Measurements from ENCODE around the gene SOX30. TPM values are rescaled to one million over a fixed set of nuclear protein-coding genes. Genes with fewer than 3 reads are reported as not detected.
"Not testable (repeated sequence)": the region's sequence is repeated elsewhere in the genome, so short reads cannot be mapped to it uniquely, and the experiment has no call there.

SOX30 gene
- total RNA-seq = 0.13 TPM
- long read RNA-seq = 0 reads

DNA sequence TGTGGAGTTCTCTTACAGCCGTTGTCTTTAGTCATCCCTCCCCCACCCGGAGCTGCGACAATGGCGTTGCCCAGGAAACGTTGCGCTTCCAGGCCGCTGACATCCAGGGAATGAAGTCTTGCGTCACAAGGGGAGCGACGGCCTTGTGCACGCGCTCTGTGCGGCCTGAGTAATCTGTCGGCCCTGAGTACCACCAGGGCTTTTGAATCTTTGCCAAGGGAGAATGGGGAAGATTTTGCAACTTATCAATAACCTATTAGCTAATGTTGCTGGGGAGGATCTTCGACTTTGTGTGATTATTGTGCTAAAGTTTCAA, at the start of gene SOX30:
TSS of gene SOX30 (minus strand) at position 62 of the 316 bp plus-strand sequence. CDS start 360 bp downstream, outside the sequence.
- intact Hi-C loops (cut with DNase I) = no loop called here
- DNase-seq (ENCODE audit: low spot score) = no peak

DNA sequence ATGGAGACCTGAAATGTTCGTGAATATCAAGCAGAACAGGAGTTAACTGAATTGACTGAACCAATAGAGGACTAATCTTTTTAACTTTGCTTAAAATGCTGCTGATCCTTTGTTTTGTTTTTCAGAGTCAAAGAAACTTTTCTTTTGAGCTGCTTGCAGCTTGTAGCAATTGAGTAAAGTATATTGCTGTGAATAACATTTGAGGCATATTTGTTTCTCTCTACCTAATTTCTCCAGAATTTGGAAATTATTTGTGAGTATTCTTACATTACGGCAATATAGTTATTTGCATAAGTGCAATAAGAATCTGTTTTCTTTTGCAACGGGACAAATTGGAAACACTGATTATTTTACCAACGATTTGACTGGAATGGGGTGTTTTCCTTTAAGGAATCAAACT, 46.4 kb upstream of the SOX30 start:
- DNase-seq (ENCODE audit: low spot score); intact Hi-C loops (cut with DNase I): not testable (repeated sequence)

DNA sequence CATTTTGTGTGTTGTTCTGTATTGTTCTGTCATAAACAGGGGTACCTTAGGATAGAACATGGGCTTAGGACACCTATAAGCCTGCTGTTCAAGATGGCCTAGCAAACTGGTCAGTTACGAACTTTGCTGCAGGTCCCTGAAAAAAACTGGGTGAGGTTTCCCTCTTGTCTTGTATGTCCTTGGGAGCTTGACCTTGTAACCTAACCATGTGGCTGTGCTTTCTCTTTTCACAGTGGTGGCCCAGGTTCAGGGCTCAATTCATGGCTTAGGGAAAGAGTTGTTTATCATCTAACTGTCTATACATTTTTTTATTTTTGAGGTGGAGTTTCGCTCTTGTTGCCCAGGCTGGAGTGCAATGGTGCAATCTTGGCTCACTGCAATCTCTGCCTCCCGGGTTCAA, 43.9 kb upstream of the SOX30 start:
- intact Hi-C loops (cut with DNase I); DNase-seq (ENCODE audit: low spot score): not testable (repeated sequence)

- DNase-seq (ENCODE audit: low spot score); intact Hi-C loops (cut with DNase I): not testable (repeated sequence)
These were observed 41.6 kb upstream of the SOX30 start for GRCh38 chr5:157693816-157694215.

DNA sequence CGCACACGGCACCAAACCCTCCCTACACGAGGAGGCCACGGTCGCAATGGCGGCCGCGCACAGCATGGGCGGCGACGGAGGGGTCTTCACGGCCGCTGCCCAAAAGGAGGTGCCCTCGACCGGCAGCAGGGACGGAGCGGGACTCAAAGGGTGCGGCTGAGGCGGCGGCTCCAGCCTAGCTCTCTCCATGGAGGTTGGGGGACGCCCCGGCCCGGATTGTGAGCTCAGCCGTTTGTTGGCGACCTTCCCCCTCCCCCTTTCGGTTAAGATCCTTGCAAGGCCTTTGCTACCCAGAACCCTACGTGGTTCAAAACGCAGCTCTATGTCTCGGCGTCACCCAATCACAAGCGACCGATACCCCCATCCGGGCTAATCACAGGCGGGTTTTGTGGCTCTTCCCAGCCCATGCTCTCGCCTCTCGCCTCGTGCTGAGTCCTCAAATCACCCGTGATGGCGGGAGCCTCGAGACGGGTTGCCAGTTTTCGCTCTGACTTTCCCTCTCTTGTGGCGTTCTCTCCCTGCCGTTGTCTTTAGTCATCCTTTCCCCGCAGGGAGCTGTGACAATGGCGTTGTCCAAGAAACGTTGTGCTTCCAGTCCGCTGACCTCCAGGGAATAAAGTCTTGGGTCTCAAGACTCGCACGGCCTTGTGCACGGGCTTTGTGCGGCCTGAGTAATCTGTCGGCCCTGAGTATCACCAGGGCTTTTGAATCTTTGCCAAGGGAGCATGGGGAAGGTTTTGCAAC, 38.6 kb upstream of the SOX30 start:
- intact Hi-C loops (cut with DNase I) = no loop called here
- DNase-seq (ENCODE audit: low spot score) = no peak

- intact Hi-C loops (cut with DNase I) = no loop called here
- DNase-seq (ENCODE audit: low spot score) = no peak
These were observed 37.9 kb upstream of the SOX30 start for GRCh38 chr5:157689942-157690689.

- intact Hi-C loops (cut with DNase I) = no loop called here
- no peak for DNase-seq (ENCODE audit: low spot score)
These were observed 34.9 kb upstream of the SOX30 start for GRCh38 chr5:157687198-157687554.

DNA sequence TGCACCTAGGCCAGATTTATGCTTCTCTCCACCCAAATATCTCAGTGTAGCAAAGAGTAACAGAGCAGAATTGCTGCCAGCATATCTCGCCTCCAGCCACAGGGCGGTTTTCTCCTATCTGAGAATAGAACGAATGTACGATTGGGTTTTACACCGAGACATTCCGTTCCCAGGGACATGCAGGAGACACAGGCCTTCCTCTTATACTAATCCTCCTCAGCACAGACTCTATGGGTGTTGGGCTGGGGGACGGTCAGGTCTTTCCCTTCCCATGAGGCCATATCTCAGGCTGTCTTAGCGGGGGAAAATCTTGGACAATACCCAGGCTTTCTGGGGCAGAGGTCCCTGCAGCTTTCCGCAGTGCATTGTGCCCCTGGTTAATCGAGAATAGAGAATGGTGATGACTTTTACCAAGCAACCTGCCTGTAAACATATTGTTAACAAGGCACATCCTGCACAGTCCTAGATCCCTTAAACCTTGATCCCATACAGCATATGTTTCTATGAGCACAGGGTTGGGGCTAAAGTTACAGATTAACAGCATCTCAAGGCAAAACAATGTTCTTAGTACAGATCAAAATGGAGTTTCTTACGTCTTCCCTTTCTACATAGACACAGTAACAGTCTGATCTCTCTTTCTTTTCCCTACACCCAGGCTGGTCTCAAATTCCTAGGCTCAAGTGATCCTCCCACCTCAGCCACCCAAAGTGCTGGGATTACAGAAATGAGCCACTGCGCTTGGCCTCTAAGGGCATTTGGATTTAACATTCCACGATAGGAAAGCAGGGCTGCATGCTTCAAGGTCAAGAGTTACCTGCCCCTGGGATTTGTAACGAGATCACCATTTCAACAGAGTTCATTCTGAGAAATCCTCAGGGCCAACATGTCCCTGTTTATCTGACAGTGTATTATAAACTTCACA, 34.3 kb upstream of the SOX30 start:
- DNase-seq (ENCODE audit: low spot score); intact Hi-C loops (cut with DNase I): not testable (repeated sequence)

DNA sequence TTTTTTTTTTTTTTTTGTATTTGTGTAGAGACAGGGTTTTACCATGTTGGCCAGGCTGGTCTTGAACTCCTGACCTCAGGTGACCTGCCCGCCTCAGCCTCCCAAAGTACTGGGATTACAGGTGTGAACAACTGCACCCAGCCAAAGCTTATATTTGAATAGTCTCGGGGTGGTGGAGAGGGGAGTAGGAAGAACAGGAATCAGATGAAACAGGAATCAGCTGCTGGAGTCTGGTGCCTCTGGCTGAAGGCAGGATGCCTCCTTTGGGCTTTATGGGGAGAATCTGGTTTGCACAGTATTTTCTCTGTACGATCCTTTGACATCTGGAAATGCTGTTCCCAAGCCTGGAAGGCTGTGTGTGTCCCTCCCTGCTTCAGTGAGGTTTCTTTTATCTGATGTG, 30.0 kb upstream of the SOX30 start:
- no peak for DNase-seq (ENCODE audit: low spot score)
- intact Hi-C loops (cut with DNase I) = no loop called here

- DNase-seq (ENCODE audit: low spot score) = no peak
- intact Hi-C loops (cut with DNase I) = no loop called here
These were observed 28.8 kb upstream of the SOX30 start for GRCh38 chr5:157681048-157681447.

DNA sequence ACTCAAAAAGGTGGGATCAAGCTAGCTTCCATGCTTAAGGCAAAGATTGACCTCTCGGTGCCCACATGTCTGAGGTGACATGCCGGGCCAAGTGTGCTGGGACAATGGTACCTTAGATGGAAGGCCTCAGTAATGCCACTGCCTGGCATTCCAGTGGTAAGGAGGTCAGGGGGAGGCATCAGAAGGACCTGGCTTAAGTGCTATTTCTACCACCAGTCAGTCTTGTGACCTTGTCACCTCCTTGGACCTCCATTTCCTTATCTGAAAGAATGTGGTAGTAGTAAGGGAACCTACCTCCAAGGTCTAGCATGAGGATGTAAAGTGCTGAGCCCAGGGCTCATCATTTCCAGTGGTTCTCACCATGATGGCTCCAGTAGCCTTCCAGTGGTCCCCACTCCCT, 28.0 kb upstream of the SOX30 start:
- intact Hi-C loops (cut with DNase I) = no loop called here
- DNase-seq (ENCODE audit: low spot score) = no peak

- intact Hi-C loops (cut with DNase I) = no loop called here
- no peak for DNase-seq (ENCODE audit: low spot score)
These were observed 27.6 kb upstream of the SOX30 start for GRCh38 chr5:157679801-157680200.

- intact Hi-C loops (cut with DNase I) = no loop called here
- no peak for DNase-seq (ENCODE audit: low spot score)
These were observed 25.7 kb upstream of the SOX30 start for GRCh38 chr5:157677931-157678330.

DNA sequence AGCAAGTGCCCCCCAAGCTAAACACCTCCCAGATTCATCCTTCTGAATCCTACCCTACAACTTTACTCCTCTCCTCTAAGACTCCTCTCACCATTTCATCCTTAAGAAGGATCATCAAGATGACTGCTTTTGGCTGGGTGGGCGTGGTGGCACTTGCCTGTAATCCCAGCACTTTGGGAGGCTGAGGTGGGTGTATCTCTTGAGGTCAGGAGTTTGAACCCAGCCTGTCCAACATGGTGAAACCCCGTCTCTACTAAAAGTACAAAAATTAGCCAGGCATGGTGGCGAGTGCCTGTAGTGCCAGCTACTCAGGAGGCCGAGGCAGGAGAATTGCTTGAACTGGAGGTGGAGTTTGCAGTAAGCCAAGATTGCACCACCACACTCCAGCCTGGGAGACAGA, 22.1 kb upstream of the SOX30 start:
- DNase-seq (ENCODE audit: low spot score); intact Hi-C loops (cut with DNase I): not testable (repeated sequence)

- intact Hi-C loops (cut with DNase I) = no loop called here
- no peak for DNase-seq (ENCODE audit: low spot score)
These were observed 20.7 kb upstream of the SOX30 start for GRCh38 chr5:157672976-157673375.

DNA sequence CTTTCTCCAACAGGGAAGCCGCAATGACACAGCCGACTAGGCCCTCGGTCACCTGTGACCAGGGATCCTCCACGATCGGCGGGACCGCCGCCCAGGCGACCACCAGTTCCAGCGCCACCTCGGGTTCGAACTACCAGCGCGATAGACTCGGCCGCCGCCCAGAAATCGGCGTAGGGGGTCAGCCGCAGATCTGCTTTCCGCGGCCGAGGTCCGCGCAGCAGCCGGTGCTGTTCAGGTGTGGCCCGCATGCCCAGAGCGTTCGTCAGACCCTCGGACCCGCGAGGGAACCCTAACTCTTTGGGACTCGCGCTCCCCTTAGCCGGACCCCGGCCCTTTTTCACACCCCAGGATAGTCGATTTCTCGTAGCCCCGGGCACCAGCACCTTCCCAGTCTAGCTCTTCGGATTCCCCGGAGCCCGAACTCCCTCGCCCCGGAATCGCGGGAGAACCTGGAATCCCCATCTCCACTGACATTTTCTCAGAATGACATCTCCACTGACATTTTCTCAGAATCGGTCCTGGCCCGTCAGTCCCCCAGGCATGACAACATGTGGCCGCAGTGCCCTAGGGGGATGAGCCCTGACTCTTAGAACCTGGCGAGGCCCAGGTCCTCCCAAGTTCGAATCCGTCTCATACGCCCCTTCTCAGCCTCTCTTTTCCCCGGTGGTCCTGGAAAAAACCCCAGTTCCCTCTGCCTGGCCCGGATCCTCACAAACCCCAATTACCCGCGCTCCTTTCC, 19.5 kb upstream of the SOX30 start:
- intact Hi-C loops (cut with DNase I) = no loop called here
- DNase-seq (ENCODE audit: low spot score) = no peak

DNA sequence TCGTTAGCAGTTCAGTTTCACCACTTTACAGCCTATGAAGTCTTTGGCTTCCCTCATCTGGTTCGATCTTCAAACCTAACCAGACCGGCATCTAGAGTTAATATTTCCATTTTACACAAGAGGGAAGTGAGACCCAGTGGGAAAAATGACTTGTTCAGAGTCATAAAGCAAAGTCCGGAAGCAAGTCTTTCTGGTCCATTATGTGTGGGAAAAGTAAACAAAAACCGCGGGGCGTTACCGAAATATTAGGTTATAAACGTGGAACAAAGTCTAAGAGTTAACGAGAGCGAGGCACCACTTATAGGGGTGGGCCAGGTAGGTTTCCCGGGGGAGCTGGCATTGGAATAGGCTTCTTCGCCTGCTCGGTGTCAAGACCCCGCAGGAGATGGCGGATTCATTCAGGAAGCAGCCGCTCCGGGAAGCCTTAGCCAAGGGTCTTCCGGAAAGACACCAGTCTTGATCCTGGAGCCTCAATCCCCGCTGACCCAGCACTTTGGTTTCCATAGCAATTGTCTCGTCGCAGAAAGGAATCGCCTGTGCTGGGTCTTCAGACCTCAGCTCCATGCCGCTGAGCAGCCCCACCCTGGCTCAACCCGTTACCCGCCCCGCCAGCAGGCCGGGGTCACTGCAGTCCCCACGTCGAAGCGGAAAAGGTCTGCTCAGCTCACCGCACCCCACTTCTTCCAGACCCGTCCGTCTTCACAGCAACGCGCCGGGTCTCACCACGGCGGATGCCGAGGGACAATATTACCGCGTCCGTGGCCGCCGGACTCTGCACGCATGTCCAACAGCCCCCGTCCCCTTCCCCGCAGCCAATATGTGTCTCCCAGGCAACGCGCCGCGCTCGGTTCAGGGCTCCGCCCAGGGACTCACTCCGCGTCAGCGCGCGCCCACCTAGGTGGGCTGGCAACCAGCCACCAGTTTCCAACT, 18.7 kb upstream of the SOX30 start, which contains the start of gene C5orf52:
TSS of gene C5orf52 (plus strand) at position 872 of the 930 bp plus-strand sequence. CDS start 82 bp downstream, outside the sequence.
- DNase-seq (ENCODE audit: low spot score) = no peak
- intact Hi-C loops (cut with DNase I) = no loop called here

DNA sequence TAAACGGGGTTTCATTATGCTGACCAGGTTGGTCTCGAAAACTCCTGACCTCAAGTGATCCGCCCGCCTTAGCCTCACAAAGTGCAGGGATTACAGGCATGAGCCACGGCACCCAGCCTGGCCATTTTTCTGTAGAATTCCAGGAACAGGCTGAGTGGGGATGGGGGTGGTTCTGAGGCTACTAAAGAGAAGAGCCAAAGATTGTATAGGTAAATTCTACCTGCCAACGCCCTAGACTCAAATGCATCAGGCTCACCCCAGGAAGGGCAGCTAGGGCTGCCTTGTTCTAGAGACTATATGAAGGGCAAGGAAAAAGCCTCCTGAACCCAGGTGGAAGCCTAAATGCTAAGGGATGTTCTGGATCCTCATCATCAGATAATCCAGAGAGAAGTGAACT, 17.5 kb upstream of the SOX30 start:
- intact Hi-C loops (cut with DNase I) = no loop called here
- DNase-seq (ENCODE audit: low spot score) = no peak
